ENCODE results near the gene SF1. TPM values are rescaled to one million over a fixed set of nuclear protein-coding genes. Genes with fewer than 3 reads are reported as not detected.

Gene SF1
- total RNA-seq, 1 experiment from 2014 or later, result 472 TPM

- intact Hi-C loops (cut with micrococcal nuclease; ENCODE audit: unreplicated experiment), result no loop called here
- Histone ChIP-seq H3K4me3 (ENCODE audit: low read depth, low read length, poor library complexity, severe bottlenecking) (no peak overlapping the region), H3K36me3 (ENCODE audit: insufficient read depth, low read length, poor library complexity, severe bottlenecking) (peaks cover 49% of the 10 kb centered on the region), H3K4me1 (ENCODE audit: insufficient read depth, low read length, poor library complexity, severe bottlenecking) (peaks cover 29% of the 10 kb centered on the region), H3K27ac (ENCODE audit: low read depth, low read length, poor library complexity, severe bottlenecking) (peak overlapping the region; percentile 60), H3K27me3 (replicated peaks; ENCODE audit: insufficient read depth, low read depth, low read length, poor library complexity) (no peaks in the 10 kb centered on the region), H3K9me3 (ENCODE audit: low read depth, low read length, poor library complexity, severe bottlenecking) (no peaks in the 10 kb centered on the region)
- DNase-seq (ENCODE audit: low spot score), result no peak
- TF ChIP-seq EZH2 (IDR thresholded peaks at IDR 0.05; ENCODE audit: borderline replicate concordance, low read depth, low read length, poor library complexity, severe bottlenecking), result no peak
- no peak for TF ChIP-seq CTCF (conservative IDR thresholded peaks at IDR 0.05; ENCODE audit: low read depth, low read length)
- ChIA-PET CTCF (no interaction called here), POLR2A (ENCODE audit: low non-redundant PET) (interaction anchor here (1.0 kb wide), 1 partner anchor 12 kb away, joined by 3 read pairs; no protein-coding TSS in a partner anchor)
- BruUV-seq (replicated peaks), result no TSS peak
These were observed 16.1 kb downstream of the SF1 start for GRCh38 chr11:64762277-64762673.

- Histone ChIP-seq H3K4me3 (ENCODE audit: low read depth, low read length, poor library complexity, severe bottlenecking) (no peak overlapping the region), H3K36me3 (ENCODE audit: insufficient read depth, low read length, poor library complexity, severe bottlenecking) (peaks cover 38% of the 10 kb centered on the region), H3K4me1 (ENCODE audit: insufficient read depth, low read length, poor library complexity, severe bottlenecking) (peaks cover 27% of the 10 kb centered on the region), H3K27me3 (replicated peaks; ENCODE audit: insufficient read depth, low read depth, low read length, poor library complexity) (no peaks in the 10 kb centered on the region), H3K27ac (ENCODE audit: low read depth, low read length, poor library complexity, severe bottlenecking) (no peak overlapping the region), H3K9me3 (ENCODE audit: low read depth, low read length, poor library complexity, severe bottlenecking) (no peaks in the 10 kb centered on the region)
- no peak for DNase-seq (ENCODE audit: low spot score)
- POLR2A ChIA-PET (ENCODE audit: low non-redundant PET), result interaction anchor here (0.6 to 0.8 kb wide), 2 partner anchors 11 to 12 kb away, joined by 7 to 8 read pairs; no protein-coding TSS in a partner anchor
- TF ChIP-seq CTCF (conservative IDR thresholded peaks at IDR 0.05; ENCODE audit: low read depth, low read length), result no peak
- no peak for TF ChIP-seq EZH2 (IDR thresholded peaks at IDR 0.05; ENCODE audit: borderline replicate concordance, low read depth, low read length, poor library complexity, severe bottlenecking)
- no TSS peak for BruUV-seq (replicated peaks)
- CTCF ChIA-PET, result interaction anchor here (0.6 kb wide), 1 partner anchor 83 kb away, joined by 3 read pairs; no protein-coding TSS in a partner anchor
- intact Hi-C loops (cut with micrococcal nuclease; ENCODE audit: unreplicated experiment), result no loop called here
These were observed 17.5 kb downstream of the SF1 start for GRCh38 chr11:64760759-64761420.

GRCh38 chr11:64759722-64760719 lies 18.3 kb downstream of the SF1 start, which contains the start of gene PYGM:
PYGM (minus strand) TSS chr11:64759974; CDS start chr11:64759898, 76 bp downstream.
- TF ChIP-seq EZH2 (IDR thresholded peaks at IDR 0.05; ENCODE audit: borderline replicate concordance, low read depth, low read length, poor library complexity, severe bottlenecking) (no peak), CTCF (conservative IDR thresholded peaks at IDR 0.05; ENCODE audit: low read depth, low read length) (no peak)
- Histone ChIP-seq H3K36me3 (ENCODE audit: insufficient read depth, low read length, poor library complexity, severe bottlenecking) (peaks cover 29% of the 10 kb centered on the region), H3K9me3 (ENCODE audit: low read depth, low read length, poor library complexity, severe bottlenecking) (no peaks in the 10 kb centered on the region), H3K27ac (ENCODE audit: low read depth, low read length, poor library complexity, severe bottlenecking) (peak within 1 kb of the TSS; percentile 24), H3K27me3 (replicated peaks; ENCODE audit: insufficient read depth, low read depth, low read length, poor library complexity) (no peaks in the 10 kb centered on the region), H3K4me3 (ENCODE audit: low read depth, low read length, poor library complexity, severe bottlenecking) (no peak within 1 kb of the TSS), H3K4me1 (ENCODE audit: insufficient read depth, low read length, poor library complexity, severe bottlenecking) (peaks cover 21% of the 10 kb centered on the region)
- DNase-seq (ENCODE audit: low spot score), result no peak
- intact Hi-C loops (cut with micrococcal nuclease; ENCODE audit: unreplicated experiment), result no loop called here
- ChIA-PET CTCF (no interaction called here), POLR2A (ENCODE audit: low non-redundant PET) (interaction anchor here (0.5 to 0.8 kb wide), 2 partner anchors 13 kb away, joined by 5 to 8 read pairs; no protein-coding TSS in a partner anchor)
- no TSS peak for BruUV-seq (replicated peaks)
